Left renal pelvis (tissue), 4 donors: ENCODE measurements around the gene HSP90B1. TPM values are rescaled to one million over a fixed set of nuclear protein-coding genes. Genes with fewer than 3 reads are reported as not detected.

Experiments used
- DNase-seq, 4 donors: peaks; one replicate each; pipeline ENCODE4 v3.0.0-alpha.2; 2013; ENCODE audit warnings: low read depth in 4 of 4, low spot score in 3 of 4
- polyA plus RNA-seq, 4 donors: library from polyadenylated mRNA; unstranded; fragments of 120-200 nt; gene quantifications; one replicate each; pipeline ENCODE4 v1.2.1, GENCODE V29; 2013; ENCODE audit not compliant: insufficient read length in 4 of 4

Gene HSP90B1
- polyA plus RNA-seq, 4 donors: 670 to 1,193 (median 974) TPM

DNA sequence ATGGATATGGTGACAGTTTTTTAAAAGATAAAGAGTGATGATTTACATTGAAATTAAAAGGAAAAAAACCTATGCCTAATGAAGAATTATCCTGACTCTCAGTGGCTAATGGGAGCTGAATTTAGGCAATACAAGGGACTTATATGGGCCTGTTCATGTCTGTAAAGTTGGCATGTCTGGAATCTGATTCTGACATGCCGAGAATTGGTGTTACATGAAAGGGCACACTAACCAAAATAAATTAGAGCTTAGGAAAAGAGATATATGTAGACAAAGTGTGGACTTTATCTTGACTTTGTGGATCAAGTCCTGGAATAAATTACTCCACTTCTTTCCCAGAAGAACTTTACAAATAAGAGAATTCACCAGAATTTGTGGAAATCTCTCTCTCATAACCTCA, 36.5 kb downstream of the HSP90B1 start:
- no peak for DNase-seq

DNA sequence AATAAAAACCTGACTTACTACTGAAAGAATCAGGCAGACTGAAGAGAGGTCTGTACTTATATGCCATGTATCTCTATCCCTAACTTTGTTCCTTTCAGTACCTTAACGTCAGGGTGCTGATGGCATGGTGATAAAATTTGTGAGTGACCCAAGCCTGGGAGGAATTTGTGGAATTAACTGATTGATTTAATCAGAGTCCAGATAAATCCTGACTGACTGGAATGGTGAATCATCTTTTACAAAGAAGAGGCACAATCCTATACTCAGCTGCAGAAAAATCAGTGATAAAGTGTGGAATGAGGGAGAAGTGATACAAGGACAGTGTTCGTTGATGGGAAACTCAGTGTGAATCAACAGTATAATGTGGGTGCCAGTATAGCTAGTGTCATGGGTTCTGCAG, 39.2 kb downstream of the HSP90B1 start:
- no peak for DNase-seq

DNA sequence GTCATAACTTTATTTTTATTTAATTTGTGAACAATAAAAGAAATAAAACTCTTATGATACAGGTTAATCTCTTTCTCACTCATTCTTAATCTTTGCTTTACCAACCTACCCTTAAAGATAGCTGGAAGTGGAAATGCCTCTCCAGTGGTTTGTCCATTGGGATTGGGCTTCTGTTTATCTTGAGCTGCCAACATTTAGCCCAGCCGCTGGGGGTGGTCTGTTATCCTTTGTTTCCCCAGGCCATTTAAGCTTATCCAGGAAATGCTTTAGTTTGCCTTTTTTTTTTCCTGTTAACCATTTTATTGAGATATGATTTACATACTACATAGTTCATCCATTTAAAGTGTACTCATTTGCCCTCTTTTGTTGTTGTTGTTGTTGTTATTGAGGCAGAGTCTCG, 43.7 kb downstream of the HSP90B1 start:
- no peak for DNase-seq

DNA sequence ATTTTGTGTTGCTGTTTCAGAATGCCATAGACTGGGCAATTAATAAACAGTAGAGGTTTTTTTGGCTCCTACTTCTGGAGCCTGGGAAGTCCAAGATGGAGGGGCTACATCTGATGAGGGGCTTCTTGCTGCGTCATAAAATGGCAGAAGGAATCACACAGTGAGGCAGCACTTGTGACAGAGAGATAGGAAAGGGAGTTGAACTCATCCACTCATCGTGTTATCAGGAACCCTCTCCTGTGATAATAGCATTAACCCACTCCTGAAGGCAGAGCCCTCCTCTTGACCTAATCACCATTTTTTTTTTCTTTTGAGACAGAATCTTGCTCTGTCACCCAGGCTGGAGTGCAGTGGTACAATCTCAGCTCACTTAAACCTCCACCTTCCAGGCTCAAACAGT, 45.2 kb downstream of the HSP90B1 start:
- DNase-seq: no peak

DNA sequence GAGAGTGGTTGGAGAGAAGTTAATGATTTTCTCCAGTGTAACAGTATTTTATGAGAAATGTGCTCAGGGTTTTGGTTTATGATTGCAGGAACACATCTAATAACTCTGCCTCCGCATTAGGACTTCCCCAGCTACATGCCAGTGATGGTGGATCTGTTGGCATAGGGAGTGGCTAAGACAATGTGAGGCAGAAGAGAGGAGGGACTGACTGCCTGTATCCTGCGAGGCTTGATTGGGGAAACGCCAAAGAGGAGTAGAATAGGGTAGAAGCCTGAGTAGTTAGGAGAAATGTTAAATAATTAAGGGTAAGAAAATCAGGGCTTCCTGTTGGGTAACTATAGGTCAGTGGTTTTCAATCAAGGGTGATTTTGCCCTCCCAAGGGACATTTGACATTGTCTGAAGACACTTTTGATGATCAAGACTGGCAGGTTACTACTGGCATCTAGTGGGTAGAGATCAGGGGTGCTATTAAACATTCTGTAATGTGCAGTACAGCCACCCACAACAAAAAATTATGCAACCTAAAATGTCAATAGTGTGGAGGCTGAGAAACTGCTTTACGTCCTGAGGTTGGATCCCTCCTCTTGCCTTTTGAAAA, 48.3 kb downstream of the HSP90B1 start:
- no peak for DNase-seq

DNA sequence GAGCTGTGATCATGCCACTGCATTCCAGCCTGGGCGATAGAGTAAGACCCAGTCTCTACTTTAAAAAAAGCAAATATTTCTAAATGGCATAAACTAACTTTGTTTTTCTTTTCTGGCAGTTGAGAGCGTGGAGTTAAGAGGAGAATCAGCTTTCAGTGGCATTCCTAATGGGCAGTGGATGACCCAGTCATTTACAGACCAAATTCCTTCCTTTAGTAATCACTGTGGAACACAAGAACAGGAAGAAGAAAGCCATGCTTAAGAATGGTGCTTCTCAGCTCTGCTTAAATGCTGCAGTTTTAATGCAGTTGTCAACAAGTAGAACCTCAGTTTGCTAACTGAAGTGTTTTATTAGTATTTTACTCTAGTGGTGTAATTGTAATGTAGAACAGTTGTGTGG, 56.6 kb downstream of the HSP90B1 start:
- DNase-seq: no peak

DNA sequence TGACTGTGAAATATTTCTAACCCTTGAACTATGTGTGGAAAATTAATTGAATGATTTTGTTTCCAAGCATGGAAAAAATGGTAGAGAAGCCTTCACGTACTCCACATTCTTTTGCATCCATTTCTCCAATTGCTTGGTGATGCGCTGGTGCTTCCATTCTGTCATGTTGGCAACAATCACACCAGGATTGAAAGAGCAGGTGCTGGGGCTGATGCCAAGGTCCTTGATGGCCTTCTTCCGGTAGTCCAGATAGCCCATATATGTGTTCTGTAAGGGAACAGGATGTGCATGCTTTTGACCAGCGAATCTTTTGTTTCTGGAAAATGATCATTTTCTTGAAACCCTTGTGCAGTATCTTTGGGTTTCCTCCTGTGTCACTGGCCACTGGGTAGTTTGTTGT, 64.0 kb downstream of the HSP90B1 start:
- no peak for DNase-seq

DNA sequence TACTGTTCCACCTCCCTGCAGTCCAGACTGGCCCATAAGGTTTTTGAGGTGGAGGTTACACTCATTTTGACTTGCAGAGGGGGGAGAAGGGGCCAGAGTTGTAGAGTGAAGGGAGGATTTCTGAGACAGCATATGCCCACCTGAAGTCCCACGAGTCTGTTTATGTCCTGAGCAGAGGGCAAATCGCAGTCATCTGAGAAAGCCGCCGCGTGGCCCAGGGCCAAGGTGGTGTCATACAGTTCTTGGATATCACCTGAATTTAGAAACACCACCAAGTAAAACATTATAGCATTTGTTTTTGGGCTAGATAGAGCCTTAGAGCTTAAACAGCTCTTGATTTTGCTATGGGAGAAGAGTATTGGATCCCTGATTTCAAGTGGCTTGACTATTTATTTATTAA, 66.4 kb downstream of the HSP90B1 start:
- no peak for DNase-seq

DNA sequence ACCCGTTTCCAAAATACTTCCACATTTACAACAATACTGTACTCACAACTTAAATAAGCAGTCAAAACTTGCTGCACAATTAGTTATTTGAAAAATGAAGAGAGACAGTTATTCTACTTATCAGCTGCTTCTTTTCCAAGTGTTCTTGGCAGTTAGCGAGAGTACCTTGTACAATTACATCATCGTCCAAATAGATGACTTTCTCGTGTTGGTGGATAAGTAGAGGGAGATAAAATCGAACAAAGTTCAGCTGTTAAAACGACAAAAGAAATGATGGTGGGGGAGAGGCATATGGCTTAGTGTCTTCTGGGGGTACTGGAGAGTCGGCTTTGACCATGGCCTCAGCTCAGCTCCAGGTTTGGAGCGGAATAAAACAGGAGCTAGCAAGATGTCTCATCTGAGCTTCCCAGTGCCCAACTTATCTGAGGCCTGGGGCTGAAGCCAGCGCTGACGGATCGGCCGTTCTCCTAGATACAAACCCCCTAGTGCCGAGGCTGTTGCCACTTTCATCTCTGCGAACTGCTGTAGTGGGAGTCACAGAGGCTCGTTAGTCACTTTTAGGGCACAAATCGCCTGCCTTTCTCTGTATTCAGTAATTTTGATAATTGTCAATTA, 67.2 kb downstream of the HSP90B1 start:
- no peak for DNase-seq

Other genes with a start within 250 kb of the HSP90B1 start
- 1 to 10 TPM; 1.9 to 6.0 (median 4.3) TPM for gene NT5DC3, start 89.2 kb upstream of the HSP90B1 start, polyA plus RNA-seq
- gene TDG, start 35.5 kb downstream of the HSP90B1 start, polyA plus RNA-seq: 10 to 100 TPM; 42.4 to 58.3 (median 52.8) TPM
- gene GLT8D2, start 119.8 kb downstream of the HSP90B1 start, polyA plus RNA-seq: 10 to 100 TPM; 13.7 to 89.8 (median 16.7) TPM
- 10 to 100 TPM; 16.5 to 27.6 (median 20.4) TPM for gene HCFC2, start 134.1 kb downstream of the HSP90B1 start, polyA plus RNA-seq
- gene NFYB, start 207.8 kb downstream of the HSP90B1 start, polyA plus RNA-seq: 100 to 1,000 TPM in 2 of 4 donors, 10 to 100 TPM in 2; 86.5 to 126 (median 102) TPM